GM19452 (cell line): ENCODE data around the gene PPARA.
"Not testable (repeated sequence)": the region's sequence is repeated elsewhere in the genome, so short reads cannot be mapped to it uniquely, and the experiment has no call there.

Source experiments
- ATAC-seq: cut with Tn5 transposase; IDR thresholded peaks from one replicate; pipeline ENCODE4 v1.9.1; 2021; ENCODE audit not compliant: unreplicated experiment

PPARA gene

DNA sequence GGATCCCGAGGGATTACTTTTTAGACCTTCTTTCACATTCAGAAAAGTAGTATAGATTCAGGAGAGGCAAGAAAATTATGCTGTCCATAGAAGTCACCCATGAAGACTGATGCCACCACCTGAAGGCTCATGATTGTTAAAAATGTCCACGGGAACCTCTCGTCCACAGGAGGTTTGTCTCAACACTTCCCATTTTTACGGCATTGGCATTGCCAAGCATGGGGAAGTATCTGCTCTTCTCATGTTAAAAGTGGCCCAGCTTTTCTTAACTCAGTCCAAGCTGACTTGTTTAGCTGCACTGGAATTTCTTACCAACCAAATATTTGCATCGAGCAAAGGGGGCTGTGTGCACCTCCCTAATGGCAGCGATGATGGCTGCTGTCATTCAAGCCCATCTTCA, 90.2 kb downstream of the PPARA start:
- ATAC-seq: no peak

DNA sequence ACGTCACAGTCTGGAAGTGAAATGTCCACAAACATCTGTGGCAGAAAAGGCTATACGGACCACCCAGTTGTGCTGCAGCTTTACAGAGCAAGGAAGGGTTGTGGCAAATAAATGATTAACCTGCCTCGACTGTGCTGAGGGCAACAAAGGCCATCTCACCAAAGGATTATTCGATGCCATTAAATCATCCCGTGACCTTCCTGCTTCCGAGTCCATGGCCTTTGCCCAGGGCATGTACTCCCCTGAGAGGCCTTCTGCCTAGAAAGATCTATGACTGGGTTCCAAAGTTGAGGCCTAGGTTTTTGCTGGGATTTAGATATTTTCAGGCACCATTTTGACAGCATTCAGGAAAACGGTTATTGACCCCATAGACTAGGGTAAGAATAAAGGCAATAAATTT, 90.6 kb downstream of the PPARA start:
- no peak for ATAC-seq

DNA sequence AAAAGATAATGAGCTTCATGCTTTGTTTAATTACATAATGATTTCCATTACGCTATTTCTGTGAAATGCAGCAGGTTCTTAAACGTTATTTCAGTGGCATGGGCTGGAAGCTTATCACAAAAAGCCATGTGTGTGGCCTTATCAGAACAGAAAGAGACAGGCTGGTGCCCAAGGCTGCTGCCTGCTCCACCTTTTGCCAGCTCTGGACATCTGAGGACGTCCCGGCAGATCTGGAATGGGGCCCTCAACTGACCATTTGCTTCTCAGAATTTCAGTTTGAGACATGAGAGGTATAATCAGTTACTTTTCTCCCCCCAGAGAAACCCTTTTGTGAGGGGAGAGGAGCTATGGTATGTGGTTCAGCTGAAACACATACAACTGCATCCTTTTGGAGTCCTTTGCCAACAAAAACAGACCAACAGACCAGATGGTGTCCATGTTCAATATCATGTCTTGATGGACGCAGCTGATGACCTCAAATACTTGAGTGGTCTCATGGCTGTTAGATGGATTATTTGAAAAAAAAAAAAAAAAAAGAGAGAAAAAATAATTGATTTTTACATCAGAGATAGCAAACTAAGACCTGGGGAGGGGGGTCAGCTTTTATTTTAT, 91.2 kb downstream of the PPARA start:
- ATAC-seq: no peak

DNA sequence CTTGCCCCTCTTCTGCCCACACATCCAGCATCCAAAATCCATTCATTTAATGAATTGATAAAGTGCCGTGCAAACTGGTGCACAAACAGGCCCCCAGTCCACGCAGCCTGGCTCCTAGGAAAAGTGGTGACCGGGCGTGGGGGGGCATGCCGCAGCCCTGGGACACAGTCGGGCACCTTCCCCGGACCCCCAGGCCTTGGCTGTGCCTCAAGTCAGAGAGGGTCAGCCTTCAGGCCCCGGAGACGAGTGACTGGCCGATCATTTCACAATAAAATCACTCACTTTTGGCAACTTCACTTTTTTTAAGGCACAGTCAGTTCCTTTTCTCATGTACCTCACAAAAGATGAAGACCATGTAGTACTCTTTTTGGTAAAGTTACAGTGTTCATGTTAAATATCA, 91.8 kb downstream of the PPARA start:
- no peak for ATAC-seq

DNA sequence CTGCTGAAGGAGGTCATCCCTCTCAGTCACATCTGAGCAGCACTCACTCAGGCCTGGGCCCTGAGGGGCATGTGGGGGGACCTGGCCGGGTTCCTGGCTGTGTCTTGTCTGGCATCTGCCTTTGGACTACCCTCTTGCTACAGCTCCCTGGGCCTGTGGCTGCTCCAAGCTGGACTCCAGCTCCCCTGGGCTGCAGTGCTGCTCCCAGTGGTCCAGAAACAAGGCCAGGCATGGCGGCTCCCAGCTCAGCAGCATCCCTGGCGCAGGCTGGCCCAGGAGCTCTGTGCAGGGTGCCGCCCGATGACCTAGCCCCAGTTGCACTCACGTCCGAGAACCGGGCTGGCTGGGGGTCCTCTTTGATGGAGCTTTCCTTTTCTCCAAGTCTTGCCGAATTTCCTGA, 94.4 kb downstream of the PPARA start:
- no peak for ATAC-seq

DNA sequence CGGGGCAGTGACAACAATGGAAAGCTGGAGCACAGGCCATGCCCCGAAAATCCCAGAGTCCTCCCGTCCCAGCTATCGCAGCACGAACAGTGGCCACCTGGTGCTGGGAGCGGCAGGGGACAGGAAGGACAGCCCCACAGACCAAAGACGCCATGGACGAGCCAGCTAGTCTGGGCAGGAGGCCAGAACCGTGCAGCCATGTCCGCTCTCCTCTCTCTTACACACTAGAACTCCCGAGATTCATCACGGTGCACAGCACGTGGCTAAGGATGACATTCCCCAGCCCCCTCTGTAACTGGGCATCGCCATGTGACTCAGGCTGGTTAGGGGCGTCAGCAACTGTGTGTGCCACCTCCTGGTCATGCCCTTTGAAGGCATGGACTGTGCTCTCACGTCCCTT, 95.2 kb downstream of the PPARA start:
- ATAC-seq: no peak

DNA sequence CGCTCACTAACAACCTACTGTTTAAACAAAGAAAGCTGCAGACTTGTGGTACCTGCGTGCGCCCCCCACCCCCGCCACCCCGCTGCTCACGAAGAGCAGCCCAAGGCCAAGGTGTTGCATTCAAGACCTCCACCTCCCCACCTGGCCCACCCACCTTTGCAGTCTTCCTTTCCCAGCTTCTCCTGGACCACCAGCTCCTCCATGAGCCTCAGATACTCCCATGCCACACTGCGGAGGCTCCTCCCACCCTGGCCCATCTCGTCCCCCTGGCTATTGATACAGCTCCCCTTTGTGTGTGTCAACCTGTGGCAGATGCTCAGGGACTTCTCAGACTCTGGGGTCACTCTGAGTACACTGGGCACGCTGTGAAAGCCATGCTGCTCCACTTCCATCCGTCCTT, 95.9 kb downstream of the PPARA start:
- ATAC-seq: no peak

DNA sequence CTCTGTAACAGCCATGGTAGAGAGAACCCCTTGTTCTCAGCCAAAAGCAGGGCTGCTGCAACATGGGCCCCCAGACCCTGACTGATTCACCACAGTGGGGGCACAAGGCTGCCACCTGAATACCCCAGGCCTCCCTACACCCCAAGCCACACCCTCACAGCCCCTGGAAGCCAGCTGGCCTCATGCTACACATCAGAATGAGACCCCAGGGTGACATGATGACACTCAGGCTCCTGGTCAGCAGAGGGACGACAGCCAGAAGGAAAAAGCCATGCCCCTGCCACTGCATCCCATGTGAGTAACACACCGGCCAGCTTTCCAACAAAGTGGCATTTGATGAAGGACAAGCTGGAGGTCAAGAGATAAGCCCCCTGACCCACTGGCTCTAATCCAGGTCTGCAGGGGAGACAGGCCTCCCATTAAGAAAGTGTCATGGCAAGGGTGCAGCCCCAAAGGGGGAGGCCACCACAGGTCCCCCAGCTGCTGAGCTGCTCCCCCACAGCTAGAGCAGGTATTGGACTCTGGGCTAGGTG, 97.2 kb downstream of the PPARA start:
- no peak for ATAC-seq

DNA sequence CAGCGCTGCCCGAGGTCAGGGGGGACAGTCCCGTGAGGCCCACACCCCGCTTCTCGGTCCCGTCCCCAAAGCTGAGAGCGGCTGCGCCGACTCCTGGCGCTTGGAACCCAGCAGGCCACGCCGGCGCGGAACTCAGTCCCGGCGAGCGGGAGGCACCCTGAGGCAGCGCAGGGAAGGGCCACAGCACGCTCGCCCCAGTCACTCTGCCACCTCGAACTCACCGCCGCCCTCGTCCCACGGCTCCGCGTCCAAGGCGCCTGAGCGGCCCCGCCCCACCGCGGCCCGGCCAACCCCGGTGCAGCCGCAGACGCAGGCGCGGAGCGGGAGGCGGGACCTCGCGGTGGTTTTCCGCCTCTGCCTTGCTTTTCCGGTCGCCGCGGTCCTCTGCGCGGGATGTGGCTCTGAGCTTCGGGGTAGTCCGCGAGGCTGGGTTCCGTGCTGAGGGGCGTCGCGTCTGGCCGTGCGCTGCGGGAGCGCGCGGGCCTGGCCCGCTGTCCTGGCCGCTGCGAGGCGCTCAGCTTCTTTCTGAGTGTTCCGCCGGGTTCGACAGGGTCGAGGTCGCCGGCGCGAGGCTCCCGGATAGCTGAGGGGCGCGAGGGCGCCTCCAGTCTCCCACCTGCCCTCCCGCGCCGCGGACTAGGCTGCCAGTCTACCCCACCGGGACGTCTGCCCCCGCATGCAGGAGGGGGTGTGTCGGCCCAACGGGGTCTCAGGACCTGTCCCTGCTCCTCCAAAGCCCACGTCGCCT, 99.9 kb downstream of the PPARA start, which contains the start of gene CDPF1:
CDPF1 (minus strand) TSS at position 259 of the 748 bp plus-strand sequence. CDS start 2,009 bp downstream, outside the sequence.
- ATAC-seq: peak; percentile 87

DNA sequence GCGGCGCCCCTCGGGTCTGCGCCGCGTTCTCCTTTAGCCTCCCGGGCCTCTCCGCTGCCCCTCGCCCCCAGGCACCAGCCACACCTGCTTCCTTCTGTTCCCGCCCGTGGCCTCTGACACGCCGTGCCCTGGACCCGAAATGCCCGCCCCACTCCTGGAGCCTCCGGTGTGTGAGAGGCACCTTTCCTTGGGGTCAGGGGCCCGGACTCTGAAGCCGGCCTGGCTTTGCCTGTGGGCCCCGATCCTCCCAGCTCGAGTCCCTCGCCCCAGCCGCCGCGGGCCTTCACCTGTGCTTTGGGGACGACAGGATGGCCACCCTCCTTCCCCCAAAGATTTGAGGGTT, 100.4 kb downstream of the PPARA start:
- no peak for ATAC-seq

DNA sequence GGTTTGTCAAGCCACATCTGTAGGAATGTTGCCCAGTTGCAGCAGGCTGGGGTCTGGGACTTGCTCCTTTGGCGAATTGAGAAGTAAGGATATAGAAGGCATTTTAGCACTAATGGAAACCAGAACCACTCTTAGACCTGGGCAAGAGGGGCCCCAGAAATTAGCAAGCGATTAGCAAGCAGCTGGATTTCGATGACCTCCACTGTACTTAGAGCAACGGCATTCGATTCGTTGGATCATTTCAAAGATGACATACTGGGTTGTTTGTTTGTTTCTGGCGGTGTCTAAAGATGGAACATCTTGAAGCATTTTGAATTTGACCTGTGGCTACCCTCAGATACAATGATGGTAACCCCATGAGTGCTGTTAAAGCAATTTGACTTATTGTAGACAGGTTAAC, 100.9 kb downstream of the PPARA start:
- ATAC-seq: no peak

DNA sequence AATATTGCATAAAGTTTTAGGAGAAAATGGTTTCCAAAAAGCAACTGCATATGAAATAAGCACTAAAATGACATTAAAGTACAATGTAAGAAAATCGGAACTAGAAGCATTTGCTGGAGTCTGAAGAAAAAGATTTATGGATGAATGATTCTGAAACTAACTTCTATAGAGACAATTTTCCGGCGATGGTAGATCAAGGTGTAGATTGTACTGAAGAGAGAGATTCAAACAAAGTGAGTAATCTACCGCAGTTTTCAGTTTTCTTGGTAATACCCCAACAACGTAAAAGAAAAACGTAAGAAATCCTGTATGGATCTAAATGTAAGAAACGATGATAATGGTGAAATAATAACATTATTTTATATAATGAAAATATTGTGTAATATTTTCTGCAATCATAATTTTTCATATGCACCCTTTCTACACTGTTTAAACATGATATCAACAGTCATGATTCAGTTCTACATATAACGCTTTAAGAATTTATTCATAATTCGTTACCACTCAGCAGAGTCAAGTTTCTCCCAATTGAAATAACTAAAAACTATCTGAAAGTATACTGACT, 101.6 kb downstream of the PPARA start:
- ATAC-seq: no peak

DNA sequence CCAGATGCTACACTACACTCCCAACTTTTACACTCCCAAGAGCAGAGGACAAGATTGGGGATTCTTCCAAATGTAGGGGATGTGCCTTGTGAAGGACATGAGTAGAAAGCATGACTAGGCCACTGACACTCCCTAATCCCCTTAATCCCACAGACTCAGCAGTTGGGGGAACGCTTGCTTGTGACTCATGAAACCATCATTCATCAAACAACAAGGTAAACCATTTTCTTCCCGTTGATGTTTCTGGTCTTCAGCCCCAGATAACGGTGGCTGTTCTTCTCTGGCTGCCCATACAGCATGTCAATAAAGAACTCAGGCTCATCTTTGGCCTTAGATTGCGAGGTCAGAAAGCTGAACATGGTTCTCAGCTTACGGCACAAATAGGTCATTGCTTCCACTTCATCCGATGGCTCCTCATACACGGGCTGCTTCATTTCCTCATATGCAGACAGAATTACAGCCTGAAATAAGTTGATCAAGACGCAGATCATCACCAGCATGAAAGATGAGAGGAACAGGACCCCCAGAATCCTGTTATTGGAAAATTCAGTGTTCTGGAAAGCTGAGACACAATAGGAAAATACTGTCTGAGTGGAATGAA, 106.1 kb downstream of the PPARA start:
- ATAC-seq: no peak

DNA sequence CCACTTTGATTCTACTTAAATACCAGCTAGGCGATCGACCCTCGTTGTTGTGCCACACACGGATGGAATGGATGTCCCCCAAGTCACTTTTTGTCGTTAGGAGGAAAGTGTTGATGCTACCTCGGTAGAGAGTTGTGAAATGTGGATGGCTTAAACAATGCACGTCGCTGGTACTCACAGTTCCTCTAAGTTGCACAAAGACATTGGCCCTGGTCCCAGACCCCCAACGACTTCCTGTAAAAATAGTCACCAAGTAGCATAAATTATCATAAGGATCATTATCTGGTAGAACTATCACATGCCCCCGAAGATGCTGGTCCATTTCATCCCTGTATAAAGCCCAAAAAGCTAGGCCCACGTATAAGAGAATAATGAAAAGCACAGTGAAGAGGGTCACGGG, 109.0 kb downstream of the PPARA start:
- no peak for ATAC-seq

DNA sequence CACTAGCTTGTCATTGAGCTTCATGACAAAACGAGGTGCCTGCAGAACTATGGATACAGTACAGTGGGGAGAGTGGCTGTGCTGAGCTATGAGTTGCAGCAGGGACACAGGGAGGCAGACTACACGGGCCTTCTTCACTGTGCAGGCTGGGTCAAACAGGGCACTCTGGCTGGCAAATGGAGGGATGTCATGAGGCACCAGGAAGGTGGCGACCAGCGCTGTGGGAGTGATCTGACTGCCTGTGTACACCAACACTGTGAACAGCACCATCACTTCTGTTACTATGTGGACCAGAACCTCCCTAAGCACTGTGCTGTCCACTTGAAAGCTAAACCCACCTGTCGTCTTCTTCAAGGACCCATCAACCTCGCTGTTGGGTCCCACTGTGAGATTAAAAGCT, 109.7 kb downstream of the PPARA start:
- no peak for ATAC-seq

DNA sequence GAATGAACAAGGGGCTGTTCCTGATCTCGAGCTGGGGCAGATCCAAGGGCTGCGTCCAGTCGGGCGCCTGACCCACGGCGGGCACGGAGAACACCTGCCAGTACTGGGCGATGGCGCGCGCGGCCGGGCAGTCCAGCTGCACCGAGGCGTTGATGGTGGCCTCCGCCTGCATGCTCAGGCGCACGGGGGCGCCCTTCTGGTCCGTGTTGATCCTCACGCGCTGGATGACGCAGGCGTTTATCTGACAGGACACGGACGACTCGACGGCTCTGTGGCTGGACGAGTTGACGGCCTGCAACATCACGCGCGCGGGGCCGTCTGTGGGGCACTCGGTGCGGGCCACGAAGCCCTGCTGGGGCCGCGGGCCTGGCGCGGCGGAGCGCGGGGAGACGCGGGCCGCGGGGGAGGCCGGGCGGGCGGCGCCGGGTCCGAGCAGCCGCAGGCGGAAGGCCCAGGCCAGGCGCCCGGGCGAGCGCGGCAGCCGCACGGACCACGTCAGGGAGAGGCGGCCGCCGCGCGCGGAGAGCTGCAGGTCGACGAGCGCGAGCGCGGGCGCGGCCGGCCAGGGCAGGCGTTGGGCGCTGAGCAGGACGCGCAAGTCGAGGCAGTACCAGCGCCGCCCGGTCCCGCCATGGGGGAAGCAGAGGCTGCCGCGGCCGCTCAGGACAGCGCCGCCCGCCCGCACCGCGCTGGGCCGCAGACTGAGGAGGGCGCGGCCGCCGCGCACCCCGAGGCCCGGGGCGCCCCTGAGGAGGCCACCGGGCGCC, 112.3 kb downstream of the PPARA start:
- no peak for ATAC-seq

DNA sequence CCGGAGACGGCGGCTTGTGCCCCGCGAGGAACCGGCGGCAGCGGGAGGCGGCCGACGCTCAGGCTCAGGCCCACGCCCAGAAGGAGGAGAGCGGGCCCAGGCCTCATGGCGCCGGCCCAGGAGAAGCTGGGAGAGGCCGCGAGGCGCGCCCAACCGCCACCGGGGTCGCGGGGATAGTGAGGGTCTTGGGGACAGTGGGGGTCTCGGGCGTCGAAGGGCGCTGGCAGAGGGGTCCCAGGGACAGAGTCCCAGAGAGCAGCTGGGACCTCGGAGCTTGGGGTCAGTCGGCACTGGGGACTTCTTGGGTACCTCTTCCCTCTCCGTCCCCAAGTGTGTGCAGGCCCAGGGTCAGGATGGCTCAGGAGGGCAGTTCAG, 112.9 kb downstream of the PPARA start, which contains the start of gene PKDREJ:
PKDREJ (minus strand) TSS at position 128 of the 375 bp plus-strand sequence; CDS start at position 107, 21 bp downstream.
- no peak for ATAC-seq

DNA sequence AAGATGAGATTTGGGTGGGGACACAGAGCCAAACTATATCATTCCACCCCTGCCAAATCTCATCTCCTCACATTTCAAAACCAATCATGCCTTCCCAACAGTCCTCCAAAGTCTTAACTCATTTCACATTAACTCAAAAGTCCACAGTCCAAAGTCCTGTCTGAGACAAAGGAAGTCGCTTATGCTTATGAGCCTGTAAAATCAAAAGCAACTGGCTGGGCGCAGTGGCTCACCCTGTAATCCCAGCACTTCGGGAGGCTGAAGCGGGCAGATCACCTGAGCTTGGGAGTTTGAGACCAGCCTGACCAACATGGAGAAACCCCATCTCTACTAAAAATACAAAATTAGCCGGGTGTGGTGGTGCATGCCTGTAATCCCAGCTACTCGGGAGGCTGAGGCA, 114.2 kb downstream of the PPARA start:
- ATAC-seq: not testable (repeated sequence)

DNA sequence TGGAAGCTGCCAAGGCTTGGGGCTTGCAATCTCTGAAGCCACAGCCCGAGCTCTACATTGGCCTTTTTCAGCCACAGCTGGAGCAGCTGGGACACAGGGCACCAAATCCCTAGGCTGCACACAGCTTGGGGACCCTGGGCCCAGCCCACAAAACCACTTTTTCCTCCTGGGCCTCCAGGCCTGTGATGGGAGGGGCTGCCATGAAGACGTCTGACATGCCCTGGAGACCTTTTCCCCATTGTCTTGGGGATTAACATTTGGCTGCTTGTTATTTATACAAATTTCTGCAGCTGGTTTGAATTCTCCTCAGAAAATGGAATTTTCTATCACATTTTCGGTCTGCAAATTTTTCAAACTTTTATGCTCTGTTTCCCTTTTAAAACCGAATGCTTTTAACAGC, 115.3 kb downstream of the PPARA start:
- ATAC-seq: not testable (repeated sequence)

DNA sequence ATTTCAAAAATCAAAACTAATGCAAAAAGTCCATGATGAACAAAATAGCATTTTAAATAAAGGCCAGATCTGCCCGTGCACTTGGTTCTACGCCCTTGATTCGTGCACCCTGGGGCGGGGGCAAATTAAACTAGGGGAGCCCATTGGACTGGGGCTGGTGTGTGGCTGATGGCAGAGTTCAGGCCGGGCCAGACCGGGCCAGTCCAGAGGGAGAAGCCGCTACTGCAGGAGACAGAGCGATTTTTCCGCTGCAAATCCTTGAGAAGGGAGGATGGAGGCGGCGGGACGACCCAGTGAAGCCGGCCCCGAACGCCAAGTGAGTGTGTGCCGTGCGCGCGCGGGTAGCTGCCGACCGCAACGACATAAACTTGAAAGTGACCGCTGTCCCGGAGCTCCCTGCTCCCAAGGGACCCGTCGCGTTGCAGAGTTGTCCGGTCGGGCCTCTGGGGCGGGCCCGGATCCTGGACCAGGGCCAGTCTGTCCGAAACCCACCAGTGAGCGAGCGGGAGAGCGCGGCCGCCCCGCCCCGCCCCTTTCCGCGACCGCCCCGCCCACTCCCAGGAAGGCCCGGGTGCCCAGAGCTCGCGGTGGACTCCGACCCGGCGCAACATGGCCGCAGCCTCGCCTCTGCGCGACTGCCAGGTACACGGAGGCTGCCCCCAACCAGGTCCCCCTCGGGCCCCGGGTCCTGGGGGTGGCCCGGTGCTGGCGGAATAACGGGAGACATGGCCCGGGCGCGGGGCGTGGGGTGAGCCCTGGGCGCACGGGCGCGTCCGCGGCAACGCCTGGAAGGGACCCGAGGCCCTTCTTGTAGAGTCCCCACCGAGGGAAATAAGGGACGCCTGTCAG, 117.3 kb downstream of the PPARA start, which contains the start of gene TTC38:
TTC38 (plus strand) TSS at position 578 of the 849 bp plus-strand sequence; CDS start at position 610, 32 bp downstream.
- peak; percentile 69 for ATAC-seq
